ENCODE measurements around the gene CBY3.

Gene CBY3

GRCh38 chr5:179680780-179681401, at the start of gene CBY3:
CBY3 (minus strand) TSS chr5:179681034; CDS start chr5:179680918, 116 bp downstream.
- no peak for DNase-seq
- Histone ChIP-seq H3K36me3 (replicated peaks) (no peaks in the 10 kb centered on the region), H3K27me3 (replicated peaks) (no peaks in the 10 kb centered on the region), H3K27ac (no peak within 1 kb of the TSS), H3K4me3 (ENCODE audit: low read depth, low read length) (no peak within 1 kb of the TSS)
- TF ChIP-seq CTCF (IDR thresholded peaks at IDR 0.05; ENCODE audit: low read depth, low read length, missing control alignments), result no peak
- in situ Hi-C loops (cut with HindIII; ENCODE audit: low pct_ligation_motif_present, low sequenced_read_pairs), result no loop called here

- Histone ChIP-seq H3K4me3 (ENCODE audit: low read depth, low read length) (no peak overlapping the region), H3K36me3 (replicated peaks) (peaks cover 45% of the 10 kb centered on the region), H3K27ac (no peak overlapping the region), H3K27me3 (replicated peaks) (no peaks in the 10 kb centered on the region)
- no peak for DNase-seq
- in situ Hi-C loops (cut with HindIII; ENCODE audit: low pct_ligation_motif_present, low sequenced_read_pairs), result no loop called here
- no peak for TF ChIP-seq CTCF (IDR thresholded peaks at IDR 0.05; ENCODE audit: low read depth, low read length, missing control alignments)
Observed at GRCh38 chr5:179730356-179730755, 49.5 kb upstream of the CBY3 start.

- TF ChIP-seq CTCF (IDR thresholded peaks at IDR 0.05; ENCODE audit: low read depth, low read length, missing control alignments), result no peak
- Histone ChIP-seq H3K36me3 (replicated peaks) (peaks cover 51% of the 10 kb centered on the region), H3K27ac (no peak overlapping the region), H3K4me3 (ENCODE audit: low read depth, low read length) (no peak overlapping the region), H3K27me3 (replicated peaks) (no peaks in the 10 kb centered on the region)
- no peak for DNase-seq
- in situ Hi-C loops (cut with HindIII; ENCODE audit: low pct_ligation_motif_present, low sequenced_read_pairs), result no loop called here
Observed at GRCh38 chr5:179729727-179730126, 48.9 kb upstream of the CBY3 start.

- no peaks in the 10 kb centered on the region for H3K27me3 ChIP-seq (replicated peaks)
- H3K36me3 ChIP-seq (replicated peaks), result peaks cover 56% of the 10 kb centered on the region
- no peak overlapping the region for H3K4me3 ChIP-seq (ENCODE audit: low read depth, low read length)
- no peak overlapping the region for H3K27ac ChIP-seq
- in situ Hi-C loops (cut with HindIII; ENCODE audit: low pct_ligation_motif_present, low sequenced_read_pairs), result no loop called here
- TF ChIP-seq CTCF (IDR thresholded peaks at IDR 0.05; ENCODE audit: low read depth, low read length, missing control alignments), result no peak
- no peak for DNase-seq
Observed at GRCh38 chr5:179729303-179729702, 48.5 kb upstream of the CBY3 start.

GRCh38 chr5:179727106-179727505, 46.3 kb upstream of the CBY3 start:
- no peak for TF ChIP-seq CTCF (IDR thresholded peaks at IDR 0.05; ENCODE audit: low read depth, low read length, missing control alignments)
- H3K27ac ChIP-seq, result no peak overlapping the region
- in situ Hi-C loops (cut with HindIII; ENCODE audit: low pct_ligation_motif_present, low sequenced_read_pairs), result no loop called here
- no peak overlapping the region for H3K4me3 ChIP-seq (ENCODE audit: low read depth, low read length)
- no peaks in the 10 kb centered on the region for H3K27me3 ChIP-seq (replicated peaks)
- peaks cover 76% of the 10 kb centered on the region for H3K36me3 ChIP-seq (replicated peaks)
- DNase-seq, result no peak

- in situ Hi-C loops (cut with HindIII; ENCODE audit: low pct_ligation_motif_present, low sequenced_read_pairs), result no loop called here
- Histone ChIP-seq H3K27me3 (replicated peaks) (no peaks in the 10 kb centered on the region), H3K27ac (no peak overlapping the region), H3K36me3 (replicated peaks) (peaks cover 91% of the 10 kb centered on the region), H3K4me3 (ENCODE audit: low read depth, low read length) (no peak overlapping the region)
- DNase-seq, result no peak
- TF ChIP-seq CTCF (IDR thresholded peaks at IDR 0.05; ENCODE audit: low read depth, low read length, missing control alignments), result no peak
Observed at GRCh38 chr5:179724163-179724562, 43.3 kb upstream of the CBY3 start.
